Gastroesophageal sphincter (tissue), 3 donors: ENCODE measurements around the gene PRMT2.
"Not testable (repeated sequence)": the region's sequence is repeated elsewhere in the genome, so short reads cannot be mapped to it uniquely, and the experiment has no call there.

Source experiments
- CTCF ChIP-seq, 4 experiments: fragments of 200-600 bp in 2 of 4; fragments of 450-650 bp in 2 of 4; sonication (generic) in 1 of 4; IDR thresholded peaks; one replicate each; pipeline ENCODE4 v1.5.1; 2017 to 2019; ENCODE audit warnings: antibody characterized with exemption in 4 of 4, mild to moderate bottlenecking in 2 of 4, moderate library complexity in 2 of 4
- EP300 ChIP-seq: sonication (generic); formaldehyde crosslinking; IDR thresholded peaks from one replicate; pipeline ENCODE4 v1.6.1; 2017; ENCODE audit warnings: antibody characterized with exemption, mild to moderate bottlenecking
- POLR2A ChIP-seq, 2 donors: fragments of 450-650 bp; IDR thresholded peaks; one replicate each; pipeline ENCODE4 v1.6.1; 2017; ENCODE audit warnings: antibody characterized with exemption in 2 of 2, mild to moderate bottlenecking in 2 of 2, moderate library complexity in 1 of 2
- POLR2AphosphoS5 ChIP-seq: sonication (generic); formaldehyde crosslinking; IDR thresholded peaks from one replicate; pipeline ENCODE4 v1.6.1; 2017; ENCODE audit warnings: antibody characterized with exemption

GRCh38 chr21:46698652-46699051, 63.2 kb downstream of the PRMT2 start:
- not testable (repeated sequence) for TF ChIP-seq CTCF (IDR thresholded peaks at IDR 0.05); EP300; POLR2AphosphoS5; POLR2A (IDR thresholded peaks at IDR 0.05)
